Hepatocyte (in vitro differentiated cells): ENCODE measurements around the gene PGGHG.

Experiments used
- EZH2 ChIP-seq: fragments of 200-600 bp; sonication (generic); IDR thresholded peaks from 2 replicates; pipeline ENCODE4 v1.6.1; 2016; ENCODE audit warnings: antibody characterized with exemption, mild to moderate bottlenecking, borderline replicate concordance
- EZH2phosphoT487 ChIP-seq: fragments of 200-600 bp; sonication (generic); IDR thresholded peaks from one replicate; pipeline ENCODE4 v1.6.1; 2018; ENCODE audit warnings: antibody characterized with exemption, mild to moderate bottlenecking, low read depth, moderate library complexity; ENCODE audit not compliant: unreplicated experiment, severe bottlenecking
- TF ChIP-seq, protein P1 (sequence below): fragments of 200-600 bp; sonication (generic); IDR thresholded peaks from 2 replicates; pipeline ENCODE4 v1.5.1; 2016; ENCODE audit warnings: antibody characterized with exemption, mild to moderate bottlenecking; ENCODE audit not compliant: poor library complexity

DNA sequence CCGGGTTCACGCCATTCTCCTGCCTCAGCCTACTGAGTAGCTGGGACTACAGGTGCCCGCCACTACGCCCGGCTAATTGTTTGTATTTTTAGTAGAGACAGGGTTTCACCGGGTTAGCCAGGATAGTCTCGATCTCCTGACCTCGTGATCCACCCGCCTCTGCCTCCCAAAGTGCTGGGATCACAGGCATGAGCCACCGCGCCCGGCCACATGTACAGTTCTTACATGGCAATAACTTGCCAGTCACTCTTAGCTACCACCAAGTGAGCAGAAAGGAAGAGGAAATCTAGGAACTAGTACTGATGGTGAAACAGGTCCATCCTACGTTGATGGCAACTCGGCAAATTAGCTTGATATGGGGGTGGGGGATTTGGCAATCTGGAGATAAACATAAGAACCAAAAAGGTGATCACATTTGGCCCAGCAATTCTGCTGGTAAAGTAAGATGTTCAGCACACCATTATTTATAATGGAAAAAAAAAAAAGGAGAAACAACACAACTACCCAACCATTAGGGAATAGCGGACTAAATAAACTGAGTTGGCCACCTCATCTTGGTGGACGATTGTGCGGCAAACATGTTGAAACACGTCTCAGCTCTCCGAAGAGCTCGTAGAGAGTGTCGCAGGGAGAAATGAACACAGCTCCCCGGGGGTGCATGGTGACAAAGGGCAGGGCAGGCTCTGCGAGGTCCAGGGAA, 5.4 kb upstream of the PGGHG start:
- no peak for TF ChIP-seq EZH2
- TF ChIP-seq, protein P1, sequence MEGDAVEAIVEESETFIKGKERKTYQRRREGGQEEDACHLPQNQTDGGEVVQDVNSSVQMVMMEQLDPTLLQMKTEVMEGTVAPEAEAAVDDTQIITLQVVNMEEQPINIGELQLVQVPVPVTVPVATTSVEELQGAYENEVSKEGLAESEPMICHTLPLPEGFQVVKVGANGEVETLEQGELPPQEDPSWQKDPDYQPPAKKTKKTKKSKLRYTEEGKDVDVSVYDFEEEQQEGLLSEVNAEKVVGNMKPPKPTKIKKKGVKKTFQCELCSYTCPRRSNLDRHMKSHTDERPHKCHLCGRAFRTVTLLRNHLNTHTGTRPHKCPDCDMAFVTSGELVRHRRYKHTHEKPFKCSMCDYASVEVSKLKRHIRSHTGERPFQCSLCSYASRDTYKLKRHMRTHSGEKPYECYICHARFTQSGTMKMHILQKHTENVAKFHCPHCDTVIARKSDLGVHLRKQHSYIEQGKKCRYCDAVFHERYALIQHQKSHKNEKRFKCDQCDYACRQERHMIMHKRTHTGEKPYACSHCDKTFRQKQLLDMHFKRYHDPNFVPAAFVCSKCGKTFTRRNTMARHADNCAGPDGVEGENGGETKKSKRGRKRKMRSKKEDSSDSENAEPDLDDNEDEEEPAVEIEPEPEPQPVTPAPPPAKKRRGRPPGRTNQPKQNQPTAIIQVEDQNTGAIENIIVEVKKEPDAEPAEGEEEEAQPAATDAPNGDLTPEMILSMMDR, result no peak
- no peak for TF ChIP-seq EZH2phosphoT487
